Activated naive CD4-positive, alpha-beta T cell treated with anti-CD3 and anti-CD28 coated beads for 36 hours (primary cell): ENCODE results near the gene ZMIZ1. TPM values are rescaled to one million over a fixed set of nuclear protein-coding genes. Genes with fewer than 3 reads are reported as not detected.

Experiments used
- CTCF ChIA-PET: fragments of 350-600 bp; sonication (Branson Sonifier 250); formaldehyde crosslinking; loops from one replicate; lab custom pipeline; 2021; ENCODE audit warnings: antibody characterized with exemption; lab: Charles Lee
- DNase-seq: peaks from one replicate; pipeline ENCODE4 v3.0.0-alpha.2; 2020
- H3K27ac Mint-ChIP-seq: one replicate; pipeline ENCODE4 v1.8.0; 2021; ENCODE audit warnings: mild to moderate bottlenecking, mixed read lengths
- H3K27me3 Mint-ChIP-seq: one replicate; pipeline ENCODE4 v1.8.0; 2021; ENCODE audit warnings: low read depth, mixed read lengths
- H3K36me3 Mint-ChIP-seq: one replicate; pipeline ENCODE4 v1.8.0; 2021; ENCODE audit warnings: low read depth, mixed read lengths
- H3K4me1 Mint-ChIP-seq: one replicate; pipeline ENCODE4 v1.8.0; 2021; ENCODE audit warnings: low read depth, mixed read lengths
- H3K4me3 Mint-ChIP-seq: one replicate; pipeline ENCODE4 v1.8.0; 2021; ENCODE audit warnings: mild to moderate bottlenecking, moderate library complexity, mixed read lengths
- H3K9me3 Mint-ChIP-seq: one replicate; pipeline ENCODE4 v1.8.0; 2021; ENCODE audit warnings: mixed read lengths
- intact Hi-C: fragments of 100-400 bp; cut with micrococcal nuclease; formaldehyde crosslinking; loops from one replicate; pipeline ENCODE4 v1.15.1; 2023
- total RNA-seq, 2 experiments: library from RNA; stranded (reverse); gene quantifications; one replicate each; pipeline ENCODE4 v1.2.3, GENCODE V29; 2021

The ZMIZ1 gene
- total RNA-seq, 2 experiments from 2014 or later = 15.6 to 18.3 TPM

DNA sequence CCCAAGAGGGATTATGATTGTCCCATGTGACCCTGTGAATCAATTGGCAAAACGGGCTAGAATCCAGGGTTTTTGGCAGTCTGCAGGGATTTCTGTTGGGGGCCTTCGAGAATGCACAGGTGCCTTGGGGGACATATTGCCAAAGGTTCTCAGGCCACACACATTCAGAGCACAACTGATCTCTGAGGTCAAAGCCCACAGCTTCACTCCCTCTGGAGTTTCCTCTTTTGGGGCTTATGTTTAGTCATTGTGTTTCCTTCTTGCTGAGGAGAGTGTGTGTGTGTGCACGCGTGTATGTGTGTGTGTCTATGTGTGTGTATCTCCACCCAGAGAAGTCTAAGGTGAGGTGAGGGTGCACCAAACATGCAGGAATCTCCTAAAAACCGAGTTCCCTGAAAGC is 287.3 kb downstream of the ZMIZ1 start:
- Mint-ChIP-seq H3K27ac (no peak overlapping the region), H3K36me3 (peaks cover 61% of the 10 kb centered on the region), H3K4me3 (no peak overlapping the region), H3K4me1 (peaks cover 26% of the 10 kb centered on the region), H3K9me3 (no peaks in the 10 kb centered on the region), H3K27me3 (no peaks in the 10 kb centered on the region)
- no peak for DNase-seq
- CTCF ChIA-PET = no interaction called here
- intact Hi-C loops = no loop called here

DNA sequence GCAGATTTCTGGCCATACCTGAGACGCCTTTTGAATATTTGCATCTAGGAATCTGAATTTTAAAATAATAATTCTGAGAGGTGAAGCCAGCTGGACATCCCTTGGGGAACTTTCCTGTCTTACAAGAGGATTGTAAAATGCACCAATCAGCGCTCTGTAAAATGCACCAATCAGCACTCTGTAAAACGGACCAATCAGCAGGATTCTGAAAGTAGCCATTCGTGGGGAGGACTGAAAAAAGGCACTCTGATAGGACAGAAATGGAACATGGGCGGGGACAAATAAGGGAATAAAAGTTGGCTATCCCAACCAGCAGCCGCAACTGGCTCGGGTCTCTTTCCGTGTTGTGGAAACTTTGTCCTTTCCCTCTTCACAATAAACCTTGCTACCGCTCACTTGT is 288.4 kb downstream of the ZMIZ1 start:
- no peak for DNase-seq
- H3K4me1 Mint-ChIP-seq = peaks cover 32% of the 10 kb centered on the region
- intact Hi-C loops = no loop called here
- H3K27ac Mint-ChIP-seq = no peak overlapping the region
- peaks cover 54% of the 10 kb centered on the region for H3K36me3 Mint-ChIP-seq
- H3K9me3 Mint-ChIP-seq = no peaks in the 10 kb centered on the region
- no peaks in the 10 kb centered on the region for H3K27me3 Mint-ChIP-seq
- no peak overlapping the region for H3K4me3 Mint-ChIP-seq
- CTCF ChIA-PET = interaction anchor here (0.6 kb wide), 1 partner anchor 27 kb away, joined by 3 read pairs; no protein-coding TSS in a partner anchor

DNA sequence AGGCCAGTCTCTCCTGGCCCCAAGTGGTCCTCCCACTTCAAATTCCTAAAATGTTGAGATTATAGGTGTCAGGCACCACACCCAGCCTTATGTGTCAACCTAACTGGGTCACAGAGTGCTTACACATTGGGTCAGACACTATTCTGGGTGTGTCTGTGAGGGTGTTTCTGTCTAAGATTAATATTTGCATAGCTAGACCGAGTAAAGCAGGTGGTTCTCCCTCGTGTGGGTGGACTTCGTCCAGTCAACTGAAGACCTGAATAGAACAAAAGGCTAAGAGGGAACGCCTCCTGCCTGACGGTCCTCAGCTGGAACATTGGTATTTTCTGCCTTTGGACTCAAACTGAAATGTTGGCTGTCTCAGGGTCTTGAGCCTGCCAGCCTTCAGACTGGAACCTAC is 290.0 kb downstream of the ZMIZ1 start:
- intact Hi-C loops = no loop called here
- no peak overlapping the region for H3K27ac Mint-ChIP-seq
- H3K4me3 Mint-ChIP-seq = no peak overlapping the region
- H3K27me3 Mint-ChIP-seq = no peaks in the 10 kb centered on the region
- no peak for DNase-seq
- CTCF ChIA-PET = interaction anchor here (0.7 to 1.9 kb wide), 2 partner anchors 16 to 42 kb away, joined by 3 to 5 read pairs; no protein-coding TSS in a partner anchor
- H3K9me3 Mint-ChIP-seq = peaks cover 3% of the 10 kb centered on the region
- H3K36me3 Mint-ChIP-seq = peaks cover 40% of the 10 kb centered on the region
- H3K4me1 Mint-ChIP-seq = peaks cover 22% of the 10 kb centered on the region

DNA sequence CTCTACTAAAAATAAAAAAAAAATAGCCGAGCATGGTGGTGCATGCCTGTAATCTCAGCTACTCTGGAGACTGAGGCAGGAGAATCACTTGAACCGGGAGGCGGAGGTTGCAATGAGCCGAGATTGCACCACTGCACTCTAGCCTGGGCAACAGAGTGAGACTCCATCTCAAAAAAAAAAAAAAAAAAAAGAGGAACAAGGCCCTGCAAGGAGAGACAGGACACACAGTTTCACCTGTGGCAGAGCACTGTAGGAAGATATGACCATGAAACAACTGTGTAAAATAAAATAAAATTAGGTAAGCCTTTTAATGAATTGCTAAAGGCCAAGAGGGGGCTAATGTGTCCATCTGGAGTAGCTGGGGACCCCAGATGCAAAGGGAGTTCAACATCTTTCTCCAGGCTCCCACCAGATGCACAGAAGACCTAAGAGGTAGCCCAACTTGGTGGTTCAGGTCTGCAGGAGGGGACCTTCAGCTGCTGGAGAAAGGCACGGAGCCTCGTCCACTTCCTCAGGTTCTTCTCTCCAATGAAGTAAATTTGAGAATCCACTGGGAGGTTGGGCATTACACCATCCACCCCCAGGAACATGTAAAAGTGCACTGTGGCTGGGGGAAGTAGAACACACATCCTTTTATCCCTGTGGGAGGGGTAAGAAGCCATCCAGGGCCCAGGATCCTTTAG is 291.2 kb downstream of the ZMIZ1 start:
- DNase-seq = no peak

DNA sequence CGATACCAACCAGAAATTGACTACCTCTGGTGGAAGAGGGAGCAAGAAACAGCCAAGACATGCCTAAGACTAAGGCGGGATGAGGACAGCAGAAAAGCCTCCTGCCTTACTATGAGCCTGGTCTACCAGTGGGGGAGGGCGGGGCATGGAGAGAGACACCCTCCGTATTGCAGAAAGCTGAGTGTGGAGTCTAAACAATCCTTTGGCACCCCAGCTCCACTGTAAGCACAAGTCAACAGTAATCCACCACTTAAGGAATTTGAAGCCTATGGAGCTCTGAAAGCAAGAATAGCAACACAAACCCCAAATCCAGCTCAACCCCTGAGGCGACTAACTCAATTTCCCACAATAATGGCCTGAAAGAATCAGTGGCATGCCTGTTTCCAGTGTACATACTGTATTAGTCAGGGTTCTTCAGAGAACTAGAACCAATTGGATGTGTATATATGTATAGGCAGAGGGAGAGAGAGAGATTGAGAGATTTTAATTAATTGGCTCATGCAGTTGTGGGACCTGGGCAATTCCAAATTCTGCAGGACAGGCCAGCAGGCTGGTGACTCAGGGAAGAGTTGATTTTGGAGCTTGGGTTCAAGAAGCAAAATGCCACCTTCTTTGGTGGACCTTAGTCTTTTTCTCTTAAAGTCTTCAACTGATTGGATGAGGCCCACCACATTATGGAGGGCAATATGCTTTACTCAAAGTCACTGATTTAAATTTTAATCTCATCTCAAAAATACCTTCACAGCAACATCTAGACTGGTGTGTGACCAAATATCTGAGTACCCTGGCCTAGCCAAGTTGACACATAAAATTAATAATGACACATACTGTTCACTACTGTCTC is 292.0 kb downstream of the ZMIZ1 start:
- Mint-ChIP-seq H3K4me3 (no peak overlapping the region), H3K36me3 (peaks cover 21% of the 10 kb centered on the region), H3K27me3 (no peaks in the 10 kb centered on the region), H3K27ac (no peak overlapping the region), H3K9me3 (peaks cover 4% of the 10 kb centered on the region), H3K4me1 (peaks cover 15% of the 10 kb centered on the region)
- CTCF ChIA-PET = interaction anchor here (1.0 to 1.4 kb wide), 4 partner anchors 14 to 106 kb away, joined by 3 to 7 read pairs (median 3); no protein-coding TSS in a partner anchor
- intact Hi-C loops = no loop called here
- DNase-seq = no peak

More for the DNA sequence above, 291.2 kb downstream of the ZMIZ1 start:
- Mint-ChIP-seq H3K27me3 (no peaks in the 10 kb centered on the region), H3K4me1 (peaks cover 16% of the 10 kb centered on the region), H3K36me3 (peaks cover 28% of the 10 kb centered on the region), H3K9me3 (peaks cover 4% of the 10 kb centered on the region), H3K4me3 (no peak overlapping the region), H3K27ac (no peak overlapping the region)
- CTCF ChIA-PET = interaction anchor here (0.6 kb wide), 1 partner anchor 81 kb away, joined by 3 read pairs; no protein-coding TSS in a partner anchor
- intact Hi-C loops = no loop called here

DNA sequence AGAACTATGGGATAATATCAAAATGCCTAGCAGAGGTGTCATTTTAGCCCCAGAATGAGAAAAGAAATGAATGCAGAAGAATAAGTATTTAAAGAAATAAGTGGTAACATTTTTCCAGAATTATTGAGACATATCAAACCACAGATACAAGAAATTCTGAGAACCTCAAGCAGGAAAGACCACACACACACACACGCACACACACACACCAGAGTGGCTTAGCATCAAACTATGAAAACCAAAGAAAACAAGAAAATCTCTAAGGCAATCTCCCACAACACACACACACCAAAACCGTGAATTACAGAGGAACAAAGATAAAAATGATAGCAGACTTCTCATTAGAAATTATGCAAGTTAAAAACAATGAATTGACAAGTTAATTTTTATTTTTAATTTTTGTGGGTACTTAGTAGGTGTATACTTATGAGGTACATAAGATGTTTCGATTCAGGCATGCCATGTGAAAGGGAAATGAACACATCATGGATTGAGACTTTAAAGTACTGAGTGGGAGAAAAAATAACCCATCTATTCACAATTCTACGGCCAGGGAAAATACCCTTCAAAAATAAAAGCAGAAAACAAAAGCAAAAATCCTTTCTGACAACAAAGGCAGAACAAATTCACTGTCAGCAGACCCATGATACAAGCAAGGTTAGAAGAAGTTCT is 293.1 kb downstream of the ZMIZ1 start:
- peaks cover 15% of the 10 kb centered on the region for H3K4me1 Mint-ChIP-seq
- no peak overlapping the region for H3K4me3 Mint-ChIP-seq
- H3K36me3 Mint-ChIP-seq = peaks cover 13% of the 10 kb centered on the region
- intact Hi-C loops = no loop called here
- DNase-seq = no peak
- H3K27ac Mint-ChIP-seq = no peak overlapping the region
- peaks cover 4% of the 10 kb centered on the region for H3K9me3 Mint-ChIP-seq
- CTCF ChIA-PET = interaction anchor here (1.1 to 1.4 kb wide), 3 partner anchors 12 to 28 kb away, joined by 3 to 7 read pairs (median 3); no protein-coding TSS in a partner anchor
- H3K27me3 Mint-ChIP-seq = no peaks in the 10 kb centered on the region
